ENCODE results near the gene IER3. TPM values are rescaled to one million over a fixed set of nuclear protein-coding genes. Genes with fewer than 3 reads are reported as not detected.

IER3 gene
- total RNA-seq, 2 experiments from 2014 or later = 5.7 to 5.8 TPM

DNA sequence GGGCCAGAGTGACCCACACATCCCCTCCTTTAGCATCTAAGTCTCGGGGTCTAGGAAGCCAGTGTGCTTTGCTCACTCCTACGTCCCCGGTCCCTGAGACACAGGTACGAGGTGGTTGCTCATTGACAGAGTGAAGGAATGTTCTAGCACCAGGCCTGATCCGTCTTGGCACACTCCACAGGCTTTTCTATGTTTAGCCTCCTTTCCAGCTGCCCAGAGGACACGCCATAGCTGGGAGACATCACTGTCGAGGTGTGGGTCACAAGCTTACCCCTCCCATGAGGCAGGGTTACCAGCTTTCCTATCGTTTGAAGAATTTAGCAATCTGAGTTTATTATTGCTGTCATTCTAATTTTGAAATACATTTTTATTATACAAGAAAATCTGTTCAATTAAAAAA is 30.4 kb upstream of the IER3 start:
- Mint-ChIP-seq H3K4me1 (ENCODE audit: low read depth) (peaks cover 63% of the 10 kb centered on the region), H3K36me3 (ENCODE audit: low read depth) (no peaks in the 10 kb centered on the region), H3K27me3 (no peaks in the 10 kb centered on the region), H3K9me3 (no peaks in the 10 kb centered on the region), H3K27ac (no peak overlapping the region), H3K4me3 (no peak overlapping the region)
- Histone ChIP-seq H3K4me3 (ENCODE audit: low read length) (no peak overlapping the region), H3K27me3 (ENCODE audit: control insufficient read depth in 1 of 2, insufficient read depth in 2 of 2, low read length in 2 of 2) (no peaks in the 10 kb centered on the region), H3K36me3 (ENCODE audit: insufficient read depth, low read length) (no peaks in the 10 kb centered on the region), H3K27ac (ENCODE audit: low read depth in 1 of 2, low read length in 2 of 2) (no peak overlapping the region), H3K9me3 (ENCODE audit: control insufficient read depth in 1 of 2, insufficient read depth in 1 of 2, low read length in 2 of 2) (no peaks in the 10 kb centered on the region), H3K4me1 (ENCODE audit: insufficient read depth, low read length) (peaks cover 20% of the 10 kb centered on the region)
- ATAC-seq (ENCODE audit: poor library complexity) (no peak), DNase-seq (no peak)
- TF ChIP-seq, protein P1, sequence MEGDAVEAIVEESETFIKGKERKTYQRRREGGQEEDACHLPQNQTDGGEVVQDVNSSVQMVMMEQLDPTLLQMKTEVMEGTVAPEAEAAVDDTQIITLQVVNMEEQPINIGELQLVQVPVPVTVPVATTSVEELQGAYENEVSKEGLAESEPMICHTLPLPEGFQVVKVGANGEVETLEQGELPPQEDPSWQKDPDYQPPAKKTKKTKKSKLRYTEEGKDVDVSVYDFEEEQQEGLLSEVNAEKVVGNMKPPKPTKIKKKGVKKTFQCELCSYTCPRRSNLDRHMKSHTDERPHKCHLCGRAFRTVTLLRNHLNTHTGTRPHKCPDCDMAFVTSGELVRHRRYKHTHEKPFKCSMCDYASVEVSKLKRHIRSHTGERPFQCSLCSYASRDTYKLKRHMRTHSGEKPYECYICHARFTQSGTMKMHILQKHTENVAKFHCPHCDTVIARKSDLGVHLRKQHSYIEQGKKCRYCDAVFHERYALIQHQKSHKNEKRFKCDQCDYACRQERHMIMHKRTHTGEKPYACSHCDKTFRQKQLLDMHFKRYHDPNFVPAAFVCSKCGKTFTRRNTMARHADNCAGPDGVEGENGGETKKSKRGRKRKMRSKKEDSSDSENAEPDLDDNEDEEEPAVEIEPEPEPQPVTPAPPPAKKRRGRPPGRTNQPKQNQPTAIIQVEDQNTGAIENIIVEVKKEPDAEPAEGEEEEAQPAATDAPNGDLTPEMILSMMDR (IDR thresholded peaks at IDR 0.05) = no peak
- ChIA-PET CTCF (no interaction called here), POLR2A (no interaction called here)
- intact Hi-C loops (cut with DNase I, micrococcal nuclease) = no loop called here

DNA sequence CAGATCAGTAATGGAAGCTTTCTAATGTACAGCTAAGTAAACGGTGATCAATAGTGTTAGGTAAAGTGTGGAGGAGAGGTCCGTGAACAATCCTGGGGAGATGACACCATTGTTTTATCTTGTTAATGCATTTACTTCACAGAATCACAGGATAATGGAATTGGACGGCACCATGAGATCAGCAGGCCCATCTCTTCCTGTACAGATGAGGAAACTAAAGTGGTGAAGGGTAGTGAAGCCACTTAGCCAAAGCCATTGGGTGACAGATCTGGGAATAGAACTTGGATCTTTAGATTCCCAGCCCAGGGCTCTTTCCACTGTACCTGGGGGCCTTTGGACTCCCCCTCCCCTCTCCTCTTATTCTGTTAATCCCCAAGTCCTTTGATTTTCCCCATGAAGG is 26.2 kb upstream of the IER3 start:
- TF ChIP-seq, protein P1 (IDR thresholded peaks at IDR 0.05) = no peak
- H3K4me1 ChIP-seq (ENCODE audit: insufficient read depth, low read length) = peaks cover 39% of the 10 kb centered on the region
- ChIA-PET POLR2A (interaction anchor here (1.2 to 2.5 kb wide), 7 partner anchors 11 to 58 kb away, joined by 3 to 24 read pairs (median 5); no protein-coding TSS in a partner anchor), CTCF (interaction anchor here (1.5 kb wide), 1 partner anchor 92 kb away, joined by 6 read pairs; no protein-coding TSS in a partner anchor)
- intact Hi-C loops (cut with DNase I, micrococcal nuclease) = no loop called here
- no peaks in the 10 kb centered on the region for H3K9me3 Mint-ChIP-seq
- H3K4me3 Mint-ChIP-seq = no peak overlapping the region
- no peaks in the 10 kb centered on the region for H3K27me3 Mint-ChIP-seq
- H3K27ac Mint-ChIP-seq = no peak overlapping the region
- H3K27me3 ChIP-seq (ENCODE audit: control insufficient read depth in 1 of 2, insufficient read depth in 2 of 2, low read length in 2 of 2) = no peaks in the 10 kb centered on the region
- H3K27ac ChIP-seq (ENCODE audit: low read depth in 1 of 2, low read length in 2 of 2) = no peak overlapping the region
- no peaks in the 10 kb centered on the region for H3K36me3 ChIP-seq (ENCODE audit: insufficient read depth, low read length)
- H3K9me3 ChIP-seq (ENCODE audit: control insufficient read depth in 1 of 2, insufficient read depth in 1 of 2, low read length in 2 of 2) = no peaks in the 10 kb centered on the region
- peaks cover 67% of the 10 kb centered on the region for H3K4me1 Mint-ChIP-seq (ENCODE audit: low read depth)
- H3K4me3 ChIP-seq (ENCODE audit: low read length) = no peak overlapping the region
- no peak for ATAC-seq (ENCODE audit: poor library complexity)
- H3K36me3 Mint-ChIP-seq (ENCODE audit: low read depth) = no peaks in the 10 kb centered on the region
- no peak for DNase-seq

DNA sequence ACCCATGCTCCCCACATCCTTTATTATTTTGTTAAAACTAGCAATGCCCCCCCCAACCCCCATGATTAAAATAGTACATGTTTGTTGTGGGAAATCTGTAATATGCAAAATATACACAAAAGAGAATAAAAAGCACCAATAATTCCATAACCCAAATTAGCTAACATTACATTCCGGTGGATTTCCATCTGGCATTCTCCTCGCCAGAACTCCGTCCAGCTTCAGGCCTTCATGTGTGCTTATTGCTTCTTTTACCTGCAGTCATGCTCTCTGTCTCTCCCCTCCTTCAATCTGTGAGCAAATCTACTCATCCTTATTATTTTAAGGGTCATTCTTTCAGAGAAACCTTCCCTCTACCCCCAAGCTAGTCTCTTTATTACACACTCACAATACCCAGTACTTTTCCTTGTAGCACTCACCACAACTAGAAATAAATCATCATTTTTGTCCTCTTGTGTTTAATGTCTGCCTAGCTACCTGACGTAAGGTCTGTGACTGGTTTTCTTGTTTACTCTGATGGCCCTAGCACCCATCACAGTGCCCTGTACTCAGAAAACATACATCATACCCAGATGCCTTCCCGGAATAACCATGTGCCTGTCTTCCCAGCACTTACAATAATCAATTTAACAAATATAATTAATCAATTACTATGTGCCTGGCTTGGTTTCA is 25.6 kb upstream of the IER3 start:
- TF ChIP-seq, protein P1 (IDR thresholded peaks at IDR 0.05) = no peak
- Mint-ChIP-seq H3K27ac (peak overlapping the region; percentile 52), H3K4me3 (peak overlapping the region; percentile 79), H3K36me3 (ENCODE audit: low read depth) (no peaks in the 10 kb centered on the region), H3K9me3 (no peaks in the 10 kb centered on the region), H3K4me1 (ENCODE audit: low read depth) (peaks cover 72% of the 10 kb centered on the region), H3K27me3 (no peaks in the 10 kb centered on the region)
- DNase-seq (no peak), ATAC-seq (ENCODE audit: poor library complexity) (no peak)
- H3K4me1 ChIP-seq (ENCODE audit: insufficient read depth, low read length) = peaks cover 39% of the 10 kb centered on the region
- H3K4me3 ChIP-seq (ENCODE audit: low read length) = no peak overlapping the region
- H3K9me3 ChIP-seq (ENCODE audit: control insufficient read depth in 1 of 2, insufficient read depth in 1 of 2, low read length in 2 of 2) = no peaks in the 10 kb centered on the region
- no peaks in the 10 kb centered on the region for H3K27me3 ChIP-seq (ENCODE audit: control insufficient read depth in 1 of 2, insufficient read depth in 2 of 2, low read length in 2 of 2)
- POLR2A ChIA-PET = interaction anchor here (0.5 to 2.5 kb wide), 10 partner anchors 8 to 138 kb away, joined by 3 to 24 read pairs (median 5); partner anchors contain the start of genes GTF2H4 and MDC1
- intact Hi-C loops (cut with DNase I, micrococcal nuclease) = no loop called here
- H3K27ac ChIP-seq (ENCODE audit: low read depth in 1 of 2, low read length in 2 of 2) = no peak overlapping the region
- CTCF ChIA-PET = interaction anchor here (0.6 to 1.6 kb wide), 5 partner anchors 23 to 317 kb away, joined by 3 to 9 read pairs (median 3); no protein-coding TSS in a partner anchor
- no peaks in the 10 kb centered on the region for H3K36me3 ChIP-seq (ENCODE audit: insufficient read depth, low read length)

Measured in CD4-positive, alpha-beta T cell (primary cell).